ENCODE results near the gene ZSWIM8. TPM values are rescaled to one million over a fixed set of nuclear protein-coding genes. Genes with fewer than 3 reads are reported as not detected.

Gene ZSWIM8
- total RNA-seq, 4 donors from 2014 or later, result 52.6 to 81.4 (median 78.9) TPM

GRCh38 chr10:73819513-73820093, 34.2 kb downstream of the ZSWIM8 start:
- peaks cover 11 to 26% of the 10 kb centered on the region in 2 donors for H3K4me1 ChIP-seq
- ATAC-seq (peak; percentile 40 to 72), DNase-seq (peak; percentile 43 to 82)
- no peaks in the 10 kb centered on the region for H3K9me3 ChIP-seq
- no peaks in the 10 kb centered on the region for H3K27me3 ChIP-seq
- in situ Hi-C loops (cut with MboI; ENCODE audit: low sequenced_read_pairs in 4 of 4), result no loop called here
- H3K27ac ChIP-seq, result peak overlapping the region; percentile 40 to 82 (median 78)
- no peak overlapping the region for H3K4me3 ChIP-seq
- peaks cover 0 to 28% of the 10 kb centered on the region in 2 donors for H3K36me3 ChIP-seq
- intact Hi-C loops (cut with DNase I; ENCODE audit: low total_unique reads), result no loop called here
- TF ChIP-seq POLR2A (IDR thresholded peaks at IDR 0.05), result no peak
- no peak for TF ChIP-seq CTCF (IDR thresholded peaks at IDR 0.05 in 4 of 5, conservative IDR thresholded peaks at IDR 0.05 in 1 of 5)

- in situ Hi-C loops (cut with MboI; ENCODE audit: low sequenced_read_pairs in 4 of 4), result no loop called here
- no peak for ATAC-seq
Measured at GRCh38 chr10:73823391-73823790, 38.0 kb downstream of the ZSWIM8 start.

GRCh38 chr10:73824146-73824725, 38.8 kb downstream of the ZSWIM8 start:
- ATAC-seq (no peak), DNase-seq (no peak)
- in situ Hi-C loops (cut with MboI; ENCODE audit: low sequenced_read_pairs in 4 of 4) (no loop called here), intact Hi-C loops (cut with DNase I; ENCODE audit: low total_unique reads) (no loop called here)
- no peak overlapping the region for H3K4me3 ChIP-seq
- no peaks in the 10 kb centered on the region for H3K9me3 ChIP-seq
- peaks cover 9% of the 10 kb centered on the region in 2 donors for H3K4me1 ChIP-seq
- TF ChIP-seq CTCF (IDR thresholded peaks at IDR 0.05 in 4 of 5, conservative IDR thresholded peaks at IDR 0.05 in 1 of 5) (no peak), POLR2A (IDR thresholded peaks at IDR 0.05) (no peak)
- H3K36me3 ChIP-seq, result peaks cover 0 to 42% of the 10 kb centered on the region in 2 donors
- H3K27ac ChIP-seq, result no peak overlapping the region
- no peaks in the 10 kb centered on the region for H3K27me3 ChIP-seq

More at GRCh38 chr10:73823391-73823790, 38.0 kb downstream of the ZSWIM8 start:
- no peak for DNase-seq
- Histone ChIP-seq H3K27ac (no peak overlapping the region), H3K9me3 (no peaks in the 10 kb centered on the region), H3K36me3 (peaks cover 0 to 42% of the 10 kb centered on the region in 2 donors), H3K27me3 (no peaks in the 10 kb centered on the region), H3K4me1 (peaks cover 11% of the 10 kb centered on the region in 2 donors), H3K4me3 (no peak overlapping the region)
- intact Hi-C loops (cut with DNase I; ENCODE audit: low total_unique reads), result no loop called here
- TF ChIP-seq CTCF (IDR thresholded peaks at IDR 0.05 in 4 of 5, conservative IDR thresholded peaks at IDR 0.05 in 1 of 5), result no peak
- TF ChIP-seq POLR2A (IDR thresholded peaks at IDR 0.05), result no peak

GRCh38 chr10:73827346-73828089, 42.1 kb downstream of the ZSWIM8 start:
- ATAC-seq (no peak), DNase-seq (no peak)
- in situ Hi-C loops (cut with MboI; ENCODE audit: low sequenced_read_pairs in 4 of 4) (no loop called here), intact Hi-C loops (cut with DNase I; ENCODE audit: low total_unique reads) (no loop called here)
- H3K4me3 ChIP-seq, result no peak overlapping the region
- H3K36me3 ChIP-seq, result peaks cover 0 to 37% of the 10 kb centered on the region in 2 donors
- no peaks in the 10 kb centered on the region for H3K9me3 ChIP-seq
- no peaks in the 10 kb centered on the region for H3K4me1 ChIP-seq
- H3K27ac ChIP-seq, result no peak overlapping the region
- TF ChIP-seq POLR2A (IDR thresholded peaks at IDR 0.05) (no peak), CTCF (IDR thresholded peaks at IDR 0.05 in 4 of 5, conservative IDR thresholded peaks at IDR 0.05 in 1 of 5) (no peak)
- H3K27me3 ChIP-seq, result no peaks in the 10 kb centered on the region

Data from gastrocnemius medialis (tissue), 4 donors.